Body of pancreas (tissue), 4 donors: ENCODE data around the gene EMD. TPM values are rescaled to one million over a fixed set of nuclear protein-coding genes. Genes with fewer than 3 reads are reported as not detected.

Experiments
- ATAC-seq: fragments of 150-250 bp; one replicate; pipeline ENCODE4 v1.9.1; 2016
- DNase-seq, 4 donors: peaks; one replicate each; pipeline ENCODE4 v3.0.0-alpha.2; 2019
- H3K27ac ChIP-seq, 4 donors: fragments of 200-600 bp; sonication (generic); 1 replicate in 3 of 4; 2 replicates in 1 of 4; pipeline versions ENCODE4 v1.5.1 to v1.6.1; 2016 to 2019; ENCODE audit warnings: mild to moderate bottlenecking in 1 of 4, mixed read lengths in 1 of 4, moderate library complexity in 1 of 4
- H3K27me3 ChIP-seq, 2 donors: fragments of 200-600 bp; sonication (generic); one replicate each; pipeline ENCODE4 v1.6.0; 2016; ENCODE audit warnings: mild to moderate bottlenecking in 1 of 2
- H3K36me3 ChIP-seq, 2 donors: fragments of 200-600 bp; sonication (generic); replicated peaks in 1 of 2; 2 replicates each; pipeline ENCODE4 v1.5.1; 2016; ENCODE audit warnings: low read depth in 2 of 2; ENCODE audit not compliant: insufficient read depth in 1 of 2
- H3K4me1 ChIP-seq: fragments of 200-600 bp; sonication (generic); one replicate; pipeline ENCODE4 v1.6.0; 2016
- H3K4me3 ChIP-seq, 2 donors: fragments of 200-600 bp; sonication (generic); 1 replicate in 1 of 2; 2 replicates in 1 of 2; pipeline ENCODE4 v1.5.1; 2016 to 2019
- H3K9me3 ChIP-seq, 3 donors: fragments of 200-600 bp; sonication (generic); 1 replicate in 2 of 3; 2 replicates in 1 of 3; pipeline ENCODE4 v1.5.1; 2016
- POLR2A ChIP-seq, 3 donors: fragments of 450-650 bp; IDR thresholded peaks; one replicate each; pipeline ENCODE4 v1.6.1; 2016; ENCODE audit warnings: antibody characterized with exemption in 3 of 3, mild to moderate bottlenecking in 2 of 3
- WGBS, 2 donors: methylation state at CpG; one replicate each; pipeline ENCODE4 v1.1.5; 2017; 5-methylcytosine and 5-hydroxymethylcytosine counted together
- intact Hi-C: fragments of 100-400 bp; cut with DNase I; formaldehyde crosslinking; loops from one replicate; pipeline ENCODE4 v1.15.1; 2023
- total RNA-seq, 2 donors: library from RNA; depleted of rRNA; stranded (reverse); fragments of >200 nt; gene quantifications; one replicate each; pipeline ENCODE4 v1.1.0, GENCODE V29; 2016
- TF ChIP-seq, protein P1 (sequence below), 7 experiments: fragments of 450-650 bp in 4 of 7; fragments of 200-600 bp in 3 of 7; sonication (generic) in 3 of 7; IDR thresholded peaks; one replicate each; pipeline ENCODE4 v1.5.1; 2016 to 2019; ENCODE audit warnings: antibody characterized with exemption in 7 of 7

Gene EMD
- total RNA-seq, 2 donors from 2014 or later = 23.6 to 28.3 TPM

DNA sequence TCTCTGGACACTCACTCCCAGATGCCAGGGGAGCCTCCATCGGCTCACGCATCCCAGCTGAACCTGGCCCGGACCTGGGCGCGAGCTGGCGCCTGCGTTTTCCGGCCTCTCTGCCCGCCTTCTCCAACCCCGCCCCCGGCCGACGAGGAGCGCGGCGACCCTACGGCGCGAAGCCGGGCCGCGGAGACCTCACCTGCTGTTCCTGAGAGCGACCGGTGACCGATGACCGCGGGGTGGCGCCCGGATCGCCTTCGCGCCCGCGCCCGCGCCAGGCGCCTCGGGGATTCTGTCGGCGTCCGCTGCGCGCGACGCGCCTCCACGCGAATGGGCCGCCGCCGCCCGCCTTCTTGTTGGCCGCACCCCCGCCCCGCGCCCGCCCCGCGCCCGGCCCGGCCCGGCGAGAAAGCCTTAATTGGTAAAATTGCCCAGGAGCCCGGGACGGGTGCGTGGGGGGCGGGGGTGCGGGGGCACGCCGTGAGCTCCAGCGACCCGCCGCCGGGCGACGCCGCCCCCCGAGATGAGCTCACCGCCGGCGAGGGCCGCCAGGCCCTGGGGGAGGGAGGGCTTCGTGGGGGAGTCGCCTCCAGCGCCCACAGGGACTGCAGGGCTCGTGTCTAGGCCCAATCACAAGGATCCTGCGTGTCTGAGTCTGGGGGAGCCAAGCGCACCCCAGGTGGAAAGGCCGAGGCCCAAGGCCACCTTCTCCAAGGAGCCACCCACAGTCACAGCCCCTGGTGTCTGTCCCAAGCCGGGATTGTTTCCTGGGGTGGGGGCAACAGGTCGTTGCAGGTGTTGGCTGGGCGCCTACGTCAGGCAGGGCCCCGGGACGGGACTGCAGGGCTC lies 4.6 kb upstream of the EMD start, which contains the start of gene FLNA:
TSS of gene FLNA (minus strand) at position 322 of the 843 bp plus-strand sequence. CDS start 3,389 bp downstream, outside the sequence.
- Histone ChIP-seq H3K4me1 (peaks cover 37% of the 10 kb centered on the region), H3K36me3 (no peaks in the 10 kb centered on the region), H3K4me3 (no peak within 1 kb of the TSS), H3K27ac (peak within 1 kb of the TSS; percentile 32 to 84 (median 74)), H3K27me3 (no peaks in the 10 kb centered on the region), H3K9me3 (no peaks in the 10 kb centered on the region)
- peak; percentile 39 to 66 (median 58) for DNase-seq
- no peak for ATAC-seq
- WGBS, 2 donors = 6% methylated on average over 29 of the region's 95 CpGs; no CpG with 5 or more reads in 1 of the 2 donors
- intact Hi-C loops = no loop called here
- peak in 1 of 3 donors; percentile 20 for TF ChIP-seq POLR2A (IDR thresholded peaks at IDR 0.05)
- TF ChIP-seq, protein P1, sequence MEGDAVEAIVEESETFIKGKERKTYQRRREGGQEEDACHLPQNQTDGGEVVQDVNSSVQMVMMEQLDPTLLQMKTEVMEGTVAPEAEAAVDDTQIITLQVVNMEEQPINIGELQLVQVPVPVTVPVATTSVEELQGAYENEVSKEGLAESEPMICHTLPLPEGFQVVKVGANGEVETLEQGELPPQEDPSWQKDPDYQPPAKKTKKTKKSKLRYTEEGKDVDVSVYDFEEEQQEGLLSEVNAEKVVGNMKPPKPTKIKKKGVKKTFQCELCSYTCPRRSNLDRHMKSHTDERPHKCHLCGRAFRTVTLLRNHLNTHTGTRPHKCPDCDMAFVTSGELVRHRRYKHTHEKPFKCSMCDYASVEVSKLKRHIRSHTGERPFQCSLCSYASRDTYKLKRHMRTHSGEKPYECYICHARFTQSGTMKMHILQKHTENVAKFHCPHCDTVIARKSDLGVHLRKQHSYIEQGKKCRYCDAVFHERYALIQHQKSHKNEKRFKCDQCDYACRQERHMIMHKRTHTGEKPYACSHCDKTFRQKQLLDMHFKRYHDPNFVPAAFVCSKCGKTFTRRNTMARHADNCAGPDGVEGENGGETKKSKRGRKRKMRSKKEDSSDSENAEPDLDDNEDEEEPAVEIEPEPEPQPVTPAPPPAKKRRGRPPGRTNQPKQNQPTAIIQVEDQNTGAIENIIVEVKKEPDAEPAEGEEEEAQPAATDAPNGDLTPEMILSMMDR (IDR thresholded peaks at IDR 0.05) = peak in 4 of 7 experiments; percentile 15 to 38 (median 28)

- DNase-seq (no peak), ATAC-seq (no peak)
- H3K9me3 ChIP-seq = no peaks in the 10 kb centered on the region
- no peak for TF ChIP-seq POLR2A (IDR thresholded peaks at IDR 0.05)
- TF ChIP-seq, protein P1 (IDR thresholded peaks at IDR 0.05) = no peak
- no peak overlapping the region for H3K4me3 ChIP-seq
- WGBS, 2 donors = 43 to 50% methylated on average over 8 to 10 of the region's 10 CpGs
- H3K27me3 ChIP-seq = no peaks in the 10 kb centered on the region
- H3K27ac ChIP-seq = peak overlapping the region; percentile 32 to 84 (median 74)
- intact Hi-C loops = no loop called here
- H3K36me3 ChIP-seq = no peaks in the 10 kb centered on the region
- peaks cover 36% of the 10 kb centered on the region for H3K4me1 ChIP-seq
Measured at GRCh38 chrX:154375156-154375504, 4.0 kb upstream of the EMD start.

DNA sequence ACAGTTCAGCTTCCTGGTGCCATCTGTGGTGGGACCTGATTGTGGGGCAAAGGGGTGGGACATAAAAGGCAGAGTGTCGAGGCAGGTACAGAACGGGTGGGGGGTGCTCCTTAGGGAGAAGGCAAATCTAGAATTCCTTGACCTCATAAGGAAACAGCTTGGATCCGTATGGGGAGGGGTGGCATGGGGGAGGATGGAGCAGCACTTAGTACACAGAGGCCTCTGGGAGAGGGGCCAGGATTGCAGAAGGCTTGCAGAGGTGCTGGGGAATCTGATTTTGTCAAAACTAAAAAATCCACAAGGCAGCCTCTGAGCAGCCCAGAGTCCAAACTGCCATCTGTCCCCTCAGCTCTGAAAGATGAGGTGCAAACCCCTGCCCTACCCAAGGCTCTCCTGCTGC lies 2.3 kb upstream of the EMD start:
- intact Hi-C loops = no loop called here
- TF ChIP-seq, protein P1 (IDR thresholded peaks at IDR 0.05) = no peak
- no peak for TF ChIP-seq POLR2A (IDR thresholded peaks at IDR 0.05)
- Histone ChIP-seq H3K9me3 (no peaks in the 10 kb centered on the region), H3K27ac (peak overlapping the region in 1 of 4 donors; percentile 95), H3K4me3 (no peak overlapping the region), H3K4me1 (peaks cover 37% of the 10 kb centered on the region), H3K27me3 (no peaks in the 10 kb centered on the region), H3K36me3 (no peaks in the 10 kb centered on the region)
- 60 to 83% methylated on average over 3 of the region's 3 CpGs for WGBS, 2 donors
- DNase-seq (no peak), ATAC-seq (no peak)

DNA sequence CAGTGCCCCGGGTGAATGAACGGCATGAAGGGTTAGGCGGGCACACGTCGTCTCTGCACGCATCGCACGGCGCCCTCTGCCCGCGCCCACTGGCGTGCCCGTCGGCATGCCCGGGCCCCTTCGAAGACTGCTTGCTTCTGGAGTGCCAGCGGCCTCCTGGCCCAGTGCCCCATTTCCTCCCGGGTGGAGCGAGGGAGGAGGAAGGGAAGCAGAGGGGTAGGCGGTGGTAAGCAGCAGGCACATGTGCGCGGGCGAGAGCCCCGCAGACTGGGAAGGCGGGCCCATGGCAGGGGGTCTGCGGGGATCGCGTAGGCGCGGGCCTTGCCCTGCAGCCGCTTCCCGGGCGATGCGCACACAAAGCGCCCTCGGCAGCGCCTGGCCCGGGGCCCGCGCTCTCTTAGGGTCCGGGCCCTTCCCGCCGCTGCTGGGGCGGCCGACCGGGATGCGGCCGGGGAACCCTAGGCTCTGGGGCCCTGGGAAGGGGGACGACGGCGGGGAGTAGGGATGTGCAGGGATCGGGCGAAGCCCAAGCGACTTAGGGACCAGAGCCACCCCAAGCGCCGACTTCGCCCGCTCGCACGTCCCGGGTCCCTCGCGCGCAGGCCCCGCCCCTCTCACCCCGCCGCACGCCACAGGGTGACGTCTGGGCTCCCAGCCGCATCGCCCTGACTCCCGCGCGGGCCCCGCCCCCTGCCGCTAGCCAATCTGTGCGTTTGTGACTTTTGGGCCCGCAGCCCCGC lies 866 bp upstream of the EMD start:
- Histone ChIP-seq H3K4me1 (peaks cover 27% of the 10 kb centered on the region), H3K27ac (peak overlapping the region; percentile 86 to 98 (median 96)), H3K9me3 (no peaks in the 10 kb centered on the region), H3K36me3 (no peaks in the 10 kb centered on the region), H3K27me3 (no peaks in the 10 kb centered on the region), H3K4me3 (no peak overlapping the region)
- peak; percentile 73 to 82 (median 78) for TF ChIP-seq POLR2A (IDR thresholded peaks at IDR 0.05)
- TF ChIP-seq, protein P1 (IDR thresholded peaks at IDR 0.05) = no peak
- intact Hi-C loops = no loop called here
- DNase-seq (peak; percentile 63 to 73 (median 69)), ATAC-seq (peak; percentile 7)
- 0% methylated on average over 5 of the region's 79 CpGs; no CpG with 5 or more reads in 1 of the 2 donors for WGBS, 2 donors
